ENCODE measurements around the gene ARHGAP24.
"Not testable (repeated sequence)": the region's sequence is repeated elsewhere in the genome, so short reads cannot be mapped to it uniquely, and the experiment has no call there.

ARHGAP24 gene

GRCh38 chr4:85820101-85820500 lies 345.2 kb downstream of the ARHGAP24 start:
- DNase-seq (ENCODE audit: low spot score): not testable (repeated sequence)

- DNase-seq (ENCODE audit: low spot score): no peak
Observed at GRCh38 chr4:85821688-85822455, 346.9 kb downstream of the ARHGAP24 start.

- DNase-seq (ENCODE audit: low spot score): no peak
Observed at GRCh38 chr4:85823295-85823694, 348.3 kb downstream of the ARHGAP24 start.

GRCh38 chr4:85824166-85824945 lies 349.4 kb downstream of the ARHGAP24 start:
- no peak for DNase-seq (ENCODE audit: low spot score)

- no peak for DNase-seq (ENCODE audit: low spot score)
Observed at GRCh38 chr4:85826060-85826678, 351.2 kb downstream of the ARHGAP24 start.

GRCh38 chr4:85828027-85828890 lies 353.3 kb downstream of the ARHGAP24 start:
- DNase-seq (ENCODE audit: low spot score): no peak

- DNase-seq (ENCODE audit: low spot score): no peak
Observed at GRCh38 chr4:85829276-85830051, 354.5 kb downstream of the ARHGAP24 start.

- no peak for DNase-seq (ENCODE audit: low spot score)
Observed at GRCh38 chr4:85831647-85832046, 356.7 kb downstream of the ARHGAP24 start.

- no peak for DNase-seq (ENCODE audit: low spot score)
Observed at GRCh38 chr4:85833302-85833701, 358.4 kb downstream of the ARHGAP24 start.

GRCh38 chr4:85834934-85835333 lies 360.0 kb downstream of the ARHGAP24 start:
- DNase-seq (ENCODE audit: low spot score): no peak

GRCh38 chr4:85836588-85837438 lies 361.9 kb downstream of the ARHGAP24 start:
- no peak for DNase-seq (ENCODE audit: low spot score)

GRCh38 chr4:85837439-85837733 lies 362.4 kb downstream of the ARHGAP24 start:
- peak; percentile 26 for DNase-seq (ENCODE audit: low spot score)

GRCh38 chr4:85839981-85840451 lies 365.1 kb downstream of the ARHGAP24 start:
- not testable (repeated sequence) for DNase-seq (ENCODE audit: low spot score)

- no peak for DNase-seq (ENCODE audit: low spot score)
Observed at GRCh38 chr4:85842540-85842939, 367.6 kb downstream of the ARHGAP24 start.

GRCh38 chr4:85853740-85854139 lies 378.8 kb downstream of the ARHGAP24 start:
- DNase-seq (ENCODE audit: low spot score): not testable (repeated sequence)

GRCh38 chr4:85854546-85854945 lies 379.6 kb downstream of the ARHGAP24 start:
- DNase-seq (ENCODE audit: low spot score): no peak

GRCh38 chr4:85860066-85860740 lies 385.3 kb downstream of the ARHGAP24 start:
- no peak for DNase-seq (ENCODE audit: low spot score)

GRCh38 chr4:85861064-85861765 lies 386.3 kb downstream of the ARHGAP24 start:
- DNase-seq (ENCODE audit: low spot score): no peak

- DNase-seq (ENCODE audit: low spot score): no peak
Observed at GRCh38 chr4:85862896-85863295, 387.9 kb downstream of the ARHGAP24 start.
